Neural cell (in vitro differentiated cells): ENCODE results near the gene ADO.

Source experiments
- EP300 ChIP-seq: fragments of 450-650 bp; conservative IDR thresholded peaks from 2 replicates; pipeline ENCODE4 v1.6.1; 2014; ENCODE audit warnings: antibody characterized with exemption, mild to moderate bottlenecking, moderate library complexity; ENCODE audit not compliant: poor library complexity, severe bottlenecking
- MXI1 ChIP-seq: fragments of 450-650 bp; conservative IDR thresholded peaks from 2 replicates; pipeline ENCODE4 v1.6.1; 2014; ENCODE audit warnings: antibody characterized with exemption, mild to moderate bottlenecking; ENCODE audit not compliant: poor library complexity, severe bottlenecking
- POLR2AphosphoS5 ChIP-seq: IDR thresholded peaks from 2 replicates; pipeline ENCODE4 v1.6.1; 2012
- RAD21 ChIP-seq: fragments of 450-650 bp; conservative IDR thresholded peaks from 2 replicates; pipeline ENCODE4 v1.6.1; 2014; ENCODE audit warnings: antibody characterized with exemption, mild to moderate bottlenecking, moderate library complexity
- SMC3 ChIP-seq: fragments of 450-650 bp; conservative IDR thresholded peaks from 2 replicates; pipeline ENCODE4 v1.6.1; 2014; ENCODE audit warnings: antibody characterized with exemption, mild to moderate bottlenecking, moderate library complexity; ENCODE audit not compliant: poor library complexity
- TAF1 ChIP-seq: IDR thresholded peaks from 2 replicates; pipeline ENCODE4 v1.6.1; 2012; ENCODE audit warnings: low read depth
- TF ChIP-seq, protein P1 (sequence below): fragments of 450-650 bp; IDR thresholded peaks from 2 replicates; pipeline ENCODE4 v1.5.1; 2014; ENCODE audit warnings: antibody characterized with exemption, mild to moderate bottlenecking, moderate library complexity; ENCODE audit not compliant: poor library complexity, severe bottlenecking

DNA sequence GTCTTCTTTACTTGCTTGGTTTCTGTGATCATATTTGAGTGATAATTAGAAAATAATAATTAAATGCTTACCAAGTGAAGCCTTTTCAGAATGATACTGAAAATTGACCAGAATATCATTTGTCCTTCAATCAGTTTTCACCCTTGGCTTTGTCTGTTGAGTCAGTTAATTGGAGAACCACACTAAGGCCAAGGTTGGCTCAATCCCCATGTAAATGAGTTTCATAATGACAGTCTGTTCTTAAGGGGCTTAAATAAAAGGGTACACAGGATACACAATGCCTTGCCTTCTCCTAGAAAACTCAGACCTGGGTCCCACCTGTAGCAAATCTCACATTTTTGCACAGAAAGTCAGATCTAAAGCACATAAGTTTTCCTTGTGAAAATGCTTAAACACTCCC is 42.9 kb downstream of the ADO start:
- TF ChIP-seq, protein P1, sequence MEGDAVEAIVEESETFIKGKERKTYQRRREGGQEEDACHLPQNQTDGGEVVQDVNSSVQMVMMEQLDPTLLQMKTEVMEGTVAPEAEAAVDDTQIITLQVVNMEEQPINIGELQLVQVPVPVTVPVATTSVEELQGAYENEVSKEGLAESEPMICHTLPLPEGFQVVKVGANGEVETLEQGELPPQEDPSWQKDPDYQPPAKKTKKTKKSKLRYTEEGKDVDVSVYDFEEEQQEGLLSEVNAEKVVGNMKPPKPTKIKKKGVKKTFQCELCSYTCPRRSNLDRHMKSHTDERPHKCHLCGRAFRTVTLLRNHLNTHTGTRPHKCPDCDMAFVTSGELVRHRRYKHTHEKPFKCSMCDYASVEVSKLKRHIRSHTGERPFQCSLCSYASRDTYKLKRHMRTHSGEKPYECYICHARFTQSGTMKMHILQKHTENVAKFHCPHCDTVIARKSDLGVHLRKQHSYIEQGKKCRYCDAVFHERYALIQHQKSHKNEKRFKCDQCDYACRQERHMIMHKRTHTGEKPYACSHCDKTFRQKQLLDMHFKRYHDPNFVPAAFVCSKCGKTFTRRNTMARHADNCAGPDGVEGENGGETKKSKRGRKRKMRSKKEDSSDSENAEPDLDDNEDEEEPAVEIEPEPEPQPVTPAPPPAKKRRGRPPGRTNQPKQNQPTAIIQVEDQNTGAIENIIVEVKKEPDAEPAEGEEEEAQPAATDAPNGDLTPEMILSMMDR = no peak
- TF ChIP-seq EP300 = no peak
- no peak for TF ChIP-seq POLR2AphosphoS5
- TF ChIP-seq RAD21 = no peak
- no peak for TF ChIP-seq SMC3
- TF ChIP-seq MXI1 = no peak
- TF ChIP-seq TAF1 = no peak
